Tongue (tissue), 2 donors: ENCODE measurements around the gene SPAG16. TPM values are rescaled to one million over a fixed set of nuclear protein-coding genes. Genes with fewer than 3 reads are reported as not detected.
"Not testable (repeated sequence)": the region's sequence is repeated elsewhere in the genome, so short reads cannot be mapped to it uniquely, and the experiment has no call there.

Experiments used
- DNase-seq: peaks from one replicate; pipeline ENCODE4 v3.0.0-alpha.2; 2015
- total RNA-seq: library from RNA; depleted of rRNA; stranded (reverse); fragments of >200 nt; gene quantifications from one replicate; pipeline ENCODE4 v1.2.3, GENCODE V29; 2014

The SPAG16 gene
- total RNA-seq, 1 donor from 2014 or later: 32.6 TPM

DNA sequence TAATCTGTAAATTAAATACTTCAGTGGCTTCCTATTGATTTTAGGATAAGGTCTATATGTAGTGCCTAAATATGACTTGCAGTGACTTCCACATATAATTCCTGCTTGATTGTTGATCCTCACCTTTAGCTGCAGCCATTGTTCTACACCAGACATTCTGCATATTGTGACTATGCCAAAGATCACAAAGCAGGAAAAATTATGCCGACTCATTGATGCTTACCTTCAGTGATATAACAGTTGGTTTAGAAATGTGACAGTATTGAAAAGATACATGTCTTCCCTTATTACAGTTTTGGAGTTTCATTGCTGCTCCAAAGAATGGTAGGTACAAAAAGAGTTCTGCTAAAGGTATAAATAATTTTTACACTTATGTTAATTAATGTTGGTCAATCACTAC is 12.3 kb upstream of the SPAG16 start:
- DNase-seq: no peak

DNA sequence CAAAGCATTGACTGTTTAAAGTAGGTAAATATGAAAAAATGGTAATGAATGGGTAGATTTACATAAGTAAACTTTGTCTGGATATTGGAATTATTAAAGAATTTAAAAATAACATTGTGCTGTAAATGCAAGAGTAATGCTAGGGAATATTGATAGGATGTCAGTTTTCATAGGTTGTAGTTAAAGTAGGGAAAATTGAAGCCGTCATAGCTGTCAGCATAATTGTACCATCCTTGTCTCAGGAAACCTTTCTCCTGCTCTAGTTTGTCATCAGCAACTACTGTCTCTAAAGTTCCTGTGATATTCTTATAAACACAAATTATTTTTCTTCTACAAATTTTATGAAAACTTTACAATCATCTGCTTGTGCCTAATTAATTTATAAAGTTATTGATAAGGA is 10.1 kb upstream of the SPAG16 start:
- no peak for DNase-seq

DNA sequence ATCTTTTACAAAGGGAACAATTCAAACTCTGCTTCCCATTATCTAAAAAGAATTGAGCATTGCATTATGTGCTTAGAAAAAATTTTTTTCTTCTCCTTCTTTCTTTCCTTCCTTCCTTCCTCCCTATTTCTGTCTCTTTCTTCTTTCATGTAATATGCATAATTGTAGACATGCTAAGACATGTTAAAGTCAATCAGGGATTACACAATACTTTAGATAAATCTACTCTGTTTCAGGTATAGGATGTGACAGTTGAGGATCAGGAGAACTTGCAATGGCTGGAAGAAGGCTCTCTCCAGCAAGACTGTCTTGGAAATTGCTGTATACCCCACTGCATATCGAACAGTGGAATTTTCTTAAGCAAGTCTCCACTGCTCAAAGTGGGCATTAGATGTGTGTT is 9.0 kb upstream of the SPAG16 start:
- no peak for DNase-seq

DNA sequence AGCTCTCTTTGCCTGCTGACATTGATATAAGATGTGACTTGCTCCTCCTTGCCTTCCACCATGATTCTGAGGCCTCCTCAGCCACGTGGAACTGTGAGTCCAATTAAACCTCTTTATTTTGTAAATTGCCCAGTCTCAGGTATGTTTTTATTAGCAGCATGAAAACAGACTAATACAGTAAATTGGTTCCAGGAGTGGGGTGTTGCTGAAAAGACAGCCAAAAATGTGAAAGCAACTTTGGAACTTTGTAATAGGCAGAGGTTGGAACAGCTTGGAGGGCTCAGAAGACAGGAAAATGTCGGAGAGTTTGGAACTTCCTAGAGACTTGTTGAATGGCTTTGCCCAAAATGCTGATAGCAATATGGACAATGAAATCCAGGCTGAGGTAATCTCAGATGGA is 7.1 kb upstream of the SPAG16 start:
- not testable (repeated sequence) for DNase-seq

DNA sequence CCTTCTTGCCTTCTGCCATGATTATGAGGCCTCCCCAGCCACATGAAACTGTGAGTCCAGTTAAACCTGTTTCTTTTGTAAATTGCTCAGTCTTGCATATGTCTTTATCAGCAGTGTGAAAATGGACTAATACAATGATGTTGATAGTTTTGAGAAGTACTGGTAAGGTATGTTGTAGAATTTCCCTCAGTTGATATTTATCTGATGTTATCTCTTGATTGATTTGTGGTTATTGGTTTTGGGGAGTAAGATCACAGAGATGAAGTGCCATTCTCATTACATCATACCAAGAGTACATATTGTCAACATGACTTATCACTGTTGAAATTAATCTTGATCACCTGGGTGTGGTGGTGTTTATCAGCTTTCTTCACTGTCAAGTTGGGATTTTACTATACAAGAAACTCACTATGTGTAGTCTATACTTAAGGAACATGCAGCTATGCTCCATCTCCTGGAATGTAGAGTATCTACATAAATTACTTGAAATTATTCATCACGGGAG is 5.1 kb upstream of the SPAG16 start:
- DNase-seq: no peak

DNA sequence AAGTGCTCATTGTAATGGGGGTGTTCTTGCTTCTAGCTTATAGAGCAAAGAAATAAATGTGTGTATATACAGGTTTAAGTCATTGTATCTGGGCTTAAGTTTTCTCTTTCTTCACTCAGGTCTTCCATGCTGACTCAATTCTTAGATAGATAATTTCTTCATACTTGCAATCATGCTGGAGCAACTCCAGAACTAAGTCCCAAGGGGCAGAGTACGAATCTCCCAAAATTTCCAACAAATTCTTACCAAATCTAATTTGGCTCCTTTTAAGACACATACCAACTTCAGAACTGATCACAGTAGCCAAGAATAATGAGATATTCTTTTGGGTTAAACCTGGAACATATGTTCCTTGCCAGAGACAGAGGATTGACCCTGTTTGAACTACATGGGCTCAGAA is 4.3 kb upstream of the SPAG16 start:
- DNase-seq: no peak

DNA sequence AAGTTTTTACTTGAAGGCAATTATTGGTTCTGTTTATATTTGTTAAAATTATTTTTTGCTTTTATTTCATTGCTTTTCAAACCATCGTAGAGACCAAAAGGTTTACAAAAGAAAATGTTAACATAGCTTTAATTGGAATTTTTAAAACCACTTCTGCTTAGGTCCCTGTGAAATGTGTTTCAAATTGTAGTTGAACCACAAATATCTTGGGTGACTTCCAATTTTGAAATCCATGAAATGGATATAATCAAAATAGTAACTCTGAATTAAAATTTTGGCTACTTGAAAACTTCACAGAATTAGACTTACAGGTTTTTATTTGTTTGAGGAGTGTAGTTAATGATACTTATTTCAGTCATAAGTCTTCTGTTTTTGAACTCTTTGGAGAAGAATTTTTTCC is 3.1 kb upstream of the SPAG16 start:
- no peak for DNase-seq

DNA sequence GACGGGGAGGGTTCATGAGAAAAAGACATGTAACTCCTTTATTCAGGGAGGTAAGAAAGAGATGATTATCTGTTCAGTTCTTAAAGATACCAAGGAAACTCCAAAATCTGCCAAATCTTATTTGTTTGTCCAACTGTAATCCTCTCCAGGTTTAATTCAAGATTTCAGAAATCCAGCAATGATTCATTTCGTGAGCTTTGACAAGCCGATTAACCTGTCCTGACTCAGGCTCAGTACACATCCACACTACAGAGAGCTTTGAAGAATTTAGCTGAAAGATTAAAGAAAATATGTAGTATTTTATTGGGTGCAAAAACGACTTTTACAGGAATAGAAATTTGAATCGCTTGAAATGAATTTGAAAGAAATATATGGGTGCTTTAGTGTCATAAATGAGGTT is 1.1 kb downstream of the SPAG16 start:
- no peak for DNase-seq

DNA sequence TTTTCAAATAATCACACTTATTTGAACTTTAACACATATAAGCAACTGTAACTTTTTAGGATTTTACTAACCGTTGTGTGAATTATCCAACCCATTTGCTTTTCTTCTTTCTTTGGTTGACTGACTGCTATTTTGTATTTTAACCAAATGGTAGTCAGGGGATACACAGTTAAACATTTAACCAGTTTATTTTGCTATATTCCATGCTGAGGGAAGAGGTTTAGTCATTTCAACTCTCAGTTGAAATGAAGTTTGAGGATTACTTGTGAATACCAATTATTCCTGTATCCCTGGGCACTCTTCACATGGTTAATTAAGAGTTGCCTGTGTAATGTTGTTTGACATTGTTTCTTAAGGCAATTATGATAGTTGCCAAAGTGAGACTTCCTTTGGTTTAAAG is 1.9 kb downstream of the SPAG16 start:
- no peak for DNase-seq

DNA sequence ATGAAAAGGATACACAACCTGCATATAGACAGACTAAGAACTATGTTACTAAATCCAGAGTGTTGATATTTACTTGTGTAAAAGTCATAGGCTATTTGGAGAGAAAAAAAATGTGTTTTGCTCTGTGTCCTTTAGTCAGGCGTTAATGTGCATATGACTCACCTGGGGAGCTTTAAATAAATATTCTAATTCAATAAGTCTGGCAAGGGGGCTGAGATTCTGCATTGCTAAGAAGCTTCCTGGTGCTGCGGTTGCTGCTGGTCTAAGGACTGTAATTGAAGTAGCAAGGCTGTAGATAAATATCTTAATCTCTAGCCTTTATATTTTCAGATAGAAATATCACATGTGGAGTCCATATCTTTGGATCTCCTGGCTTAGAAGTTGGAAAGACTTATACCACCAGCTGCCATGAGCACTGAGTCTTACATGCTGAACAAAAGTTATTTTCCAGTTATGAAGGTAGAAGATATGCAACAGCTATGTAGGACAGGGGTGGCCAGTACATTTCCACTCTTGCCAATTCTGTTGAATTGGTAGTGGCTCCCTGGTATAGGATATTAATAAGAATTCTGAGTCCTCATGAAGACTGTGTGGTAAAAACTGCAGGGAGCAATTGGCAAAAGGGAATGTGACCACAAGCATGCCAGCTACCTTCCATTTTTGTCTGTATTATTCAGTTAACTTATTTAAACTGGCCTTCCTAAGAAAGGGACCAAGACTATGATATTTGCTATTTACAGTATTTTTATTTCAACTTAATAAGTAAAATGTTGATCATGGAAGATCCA is 4.8 kb downstream of the SPAG16 start:
- no peak for DNase-seq

DNA sequence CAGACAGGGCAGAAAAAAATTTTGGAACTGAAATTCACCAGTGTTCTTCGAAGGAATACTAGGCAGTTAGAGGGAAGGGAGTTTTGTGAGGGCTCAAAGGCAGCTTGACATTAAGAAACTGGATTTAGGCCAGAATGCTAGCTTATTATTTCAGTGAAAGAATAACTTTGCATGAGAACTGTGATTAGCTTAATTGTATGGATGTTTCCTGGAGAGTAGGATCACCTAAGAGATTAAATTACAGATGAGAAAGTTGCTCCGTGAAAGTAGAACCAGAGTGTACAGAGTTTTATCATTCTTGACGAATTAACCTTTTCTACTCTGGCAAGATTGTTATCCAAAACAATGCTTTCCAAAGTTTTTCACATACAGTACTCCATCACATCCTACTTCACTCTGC is 6.2 kb downstream of the SPAG16 start:
- no peak for DNase-seq

DNA sequence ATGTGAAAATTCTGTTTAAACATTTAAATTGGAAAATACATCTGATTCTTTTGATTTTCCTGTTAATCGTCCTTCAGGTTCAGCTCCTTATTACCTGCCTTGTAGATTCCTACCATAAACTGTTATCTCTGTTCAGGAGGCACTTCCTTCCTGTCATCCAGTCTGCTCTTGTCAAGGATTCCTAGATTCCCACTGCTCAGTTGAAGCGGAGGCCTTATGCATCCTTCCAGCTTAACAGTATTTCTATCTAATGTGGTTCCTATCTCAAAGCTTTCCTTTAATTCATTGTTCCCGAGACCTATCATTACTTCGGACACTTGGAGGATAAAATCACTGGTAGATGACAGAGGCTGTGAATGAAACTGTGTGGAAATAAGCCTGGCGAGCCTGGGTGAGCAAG is 12.0 kb downstream of the SPAG16 start:
- DNase-seq: no peak

DNA sequence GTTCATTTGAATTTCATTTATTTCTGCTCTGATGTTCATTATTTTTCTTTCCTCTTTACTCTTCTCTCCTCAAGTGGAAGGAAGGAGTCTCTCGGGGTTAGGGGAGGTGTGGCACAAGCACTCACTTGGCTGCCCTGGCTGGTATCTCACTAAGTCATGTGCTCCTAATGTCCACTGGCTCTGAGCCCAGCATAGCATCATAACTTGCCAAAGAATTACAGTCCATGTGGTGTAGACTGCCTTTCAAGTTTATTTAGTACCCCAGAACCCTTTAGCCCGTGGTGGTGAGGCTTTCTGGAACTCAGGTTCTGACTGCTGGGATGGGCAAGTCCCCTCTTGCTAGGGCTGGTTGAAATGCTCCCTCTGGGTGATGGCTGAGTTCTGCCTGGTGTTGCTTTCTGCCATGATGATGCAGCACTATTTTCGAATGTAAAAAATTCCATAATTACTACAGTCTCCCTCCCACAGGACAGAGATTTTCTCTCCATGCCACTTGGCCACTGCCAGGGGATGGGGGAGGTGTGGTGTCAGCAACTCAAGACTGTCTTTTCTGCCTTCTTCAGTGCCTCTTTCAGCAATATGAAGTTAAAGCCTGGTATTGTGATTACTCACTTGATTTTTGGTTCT is 22.2 kb downstream of the SPAG16 start:
- DNase-seq: peak; percentile 10

DNA sequence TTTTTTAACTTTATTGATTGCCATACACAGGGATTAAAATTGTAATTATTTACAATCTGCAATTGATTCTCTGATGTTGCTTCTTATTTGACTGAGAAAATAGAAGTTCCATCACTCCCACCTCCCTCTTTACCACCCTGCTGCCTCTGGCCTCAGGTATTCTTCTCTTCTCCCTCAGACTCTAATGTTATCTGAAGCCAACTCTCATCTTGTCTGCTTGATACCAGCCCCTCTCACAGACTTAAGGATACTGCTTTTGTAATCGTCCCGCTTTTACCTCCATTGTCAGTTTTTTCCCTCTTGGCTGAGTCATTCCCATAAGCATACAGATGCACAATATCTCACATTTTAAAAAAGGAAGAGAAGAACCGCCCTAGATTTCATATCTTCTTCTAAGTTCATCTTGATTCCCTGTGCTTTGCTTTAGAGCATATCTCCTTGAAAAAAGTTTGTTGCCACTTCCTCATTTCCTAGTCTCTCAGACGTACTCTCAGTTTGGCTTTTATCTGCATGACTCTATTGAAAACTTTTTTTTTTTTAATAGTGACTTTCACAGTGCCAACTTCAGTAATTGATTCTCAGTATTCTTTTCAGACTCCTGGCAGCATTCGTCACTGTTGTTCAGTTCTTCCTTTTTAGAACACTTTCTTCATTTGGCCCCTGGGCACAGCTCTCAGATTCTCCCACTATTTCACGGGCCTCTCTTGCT is 31.1 kb downstream of the SPAG16 start:
- no peak for DNase-seq

DNA sequence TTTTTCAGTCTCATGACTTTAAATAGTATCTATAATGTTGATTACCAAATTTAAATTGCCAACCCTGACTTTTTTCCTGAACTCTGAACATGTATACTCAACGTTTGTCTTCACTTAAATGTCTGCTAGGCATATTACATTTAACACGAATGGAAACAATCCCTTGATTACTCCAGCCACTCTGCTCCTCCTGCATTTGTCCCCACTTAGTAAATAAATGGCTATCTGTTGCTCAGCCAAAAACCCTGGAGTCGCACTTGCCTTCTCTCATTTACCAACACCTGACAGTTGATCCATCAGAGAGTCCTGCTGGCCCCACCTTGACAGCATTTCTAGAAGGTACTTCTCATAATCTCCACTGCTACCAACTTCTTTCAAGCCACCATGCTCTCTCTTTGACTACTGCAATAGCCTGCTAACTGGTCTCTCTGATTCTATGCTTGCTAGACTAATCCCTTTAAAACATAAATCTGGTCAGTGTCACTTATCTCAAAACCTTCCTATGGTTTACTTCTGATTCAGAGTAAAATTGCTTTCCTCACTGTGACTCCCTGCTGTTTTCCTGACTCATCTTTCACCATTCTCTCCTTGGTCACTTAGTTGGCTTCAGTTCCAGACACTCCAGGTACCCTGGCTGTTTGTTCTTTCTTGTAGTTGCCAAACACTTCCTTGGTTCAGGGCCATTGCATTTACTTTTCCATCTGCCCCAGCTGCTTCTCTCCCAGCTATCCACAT is 31.9 kb downstream of the SPAG16 start:
- DNase-seq: no peak

DNA sequence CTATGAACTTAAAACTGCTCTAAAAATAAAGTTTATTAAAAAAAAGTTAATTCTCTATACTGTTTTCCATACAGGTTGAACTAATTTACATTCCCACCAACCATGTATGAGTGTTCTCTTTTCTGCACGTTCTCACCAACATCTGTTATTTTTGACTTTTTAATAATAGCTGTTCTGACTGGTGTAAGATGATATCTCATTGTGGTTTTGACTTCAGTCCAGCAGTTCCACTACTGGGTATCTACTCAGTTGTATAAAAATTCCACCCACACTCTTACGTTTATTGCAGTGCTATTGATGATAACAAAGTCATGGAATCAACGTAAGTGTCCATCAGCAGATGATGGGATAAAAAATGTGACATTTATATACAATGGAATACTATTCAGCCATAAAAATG is 33.7 kb downstream of the SPAG16 start:
- no peak for DNase-seq

DNA sequence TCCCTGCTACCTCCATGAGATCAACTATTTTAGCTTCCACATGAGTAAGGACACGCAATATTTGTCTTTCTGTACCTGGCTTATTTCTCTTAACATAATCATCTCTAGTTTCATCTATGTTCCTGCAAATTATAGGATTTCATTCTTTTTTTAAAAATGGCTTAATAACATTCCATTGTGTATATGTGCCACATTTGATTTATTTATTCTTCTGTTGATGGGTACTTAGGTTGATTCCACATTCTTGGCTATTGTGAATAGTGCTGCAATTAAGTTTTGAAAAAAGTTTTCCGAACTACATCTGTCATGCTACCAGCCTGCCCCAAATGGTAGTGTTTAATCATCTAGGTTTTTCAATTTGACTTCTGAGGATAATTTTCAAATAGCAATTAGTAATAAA is 36.3 kb downstream of the SPAG16 start:
- no peak for DNase-seq

DNA sequence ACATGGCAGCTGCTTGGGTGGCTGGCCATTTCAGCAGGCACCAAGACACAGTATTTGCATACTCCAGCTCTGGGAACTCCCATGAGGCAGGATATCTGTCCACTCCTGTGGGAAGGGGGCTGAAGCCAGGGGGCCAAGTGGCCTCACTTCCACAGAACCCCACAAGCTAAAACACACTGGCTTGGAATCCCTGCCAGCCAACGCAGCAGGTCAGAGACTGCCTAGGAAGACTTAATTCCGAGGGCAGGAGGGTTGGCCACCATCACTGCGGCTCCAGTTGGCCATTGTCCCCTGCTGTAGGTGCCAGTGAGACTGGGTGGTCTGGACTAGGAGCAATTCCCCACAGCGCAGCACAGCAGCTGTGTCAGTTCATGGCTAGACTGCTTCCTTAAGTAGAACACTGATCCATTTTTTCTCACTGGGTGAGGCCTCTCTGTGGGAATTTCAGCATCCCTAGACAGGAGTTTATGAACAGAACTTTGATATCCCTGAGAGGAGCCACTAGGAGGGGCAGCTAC is 52.0 kb downstream of the SPAG16 start:
- DNase-seq: no peak

DNA sequence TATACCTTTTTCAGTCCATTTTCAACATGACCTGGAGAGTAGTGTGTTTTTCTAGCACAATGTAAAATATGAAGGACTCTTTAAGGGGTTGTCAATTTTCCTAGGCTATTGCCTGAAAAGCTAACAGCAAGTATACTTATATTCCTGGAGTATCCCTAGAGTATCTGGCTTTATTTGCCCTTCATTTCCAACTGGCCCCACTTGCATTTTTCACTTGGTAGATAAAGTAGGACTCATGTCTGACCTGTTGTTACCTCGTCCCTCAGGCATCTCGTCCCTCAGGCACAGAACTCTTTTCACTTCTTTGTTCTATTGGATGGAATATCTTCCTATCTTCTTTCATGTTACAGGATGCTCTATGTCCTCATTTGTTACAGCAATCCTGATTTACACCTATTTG is 69.2 kb downstream of the SPAG16 start:
- no peak for DNase-seq

DNA sequence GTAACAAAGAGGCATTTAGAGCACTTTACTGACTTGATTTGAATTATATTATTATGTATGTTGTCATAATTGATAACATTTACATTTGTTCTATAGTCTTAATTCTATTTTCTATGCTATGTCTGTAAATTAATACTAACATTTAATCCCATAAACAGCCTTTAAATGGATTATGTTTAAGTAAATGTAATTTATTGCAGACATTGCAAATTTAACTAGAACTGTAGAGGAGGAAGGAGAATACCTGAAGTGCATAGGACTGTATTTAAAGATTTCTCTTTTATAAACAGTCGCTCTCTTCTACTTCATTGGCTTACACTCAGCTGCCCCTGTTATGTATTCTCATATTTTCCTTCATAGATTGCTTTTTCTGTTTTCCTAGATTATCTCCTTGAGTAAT is 92.4 kb downstream of the SPAG16 start:
- no peak for DNase-seq

DNA sequence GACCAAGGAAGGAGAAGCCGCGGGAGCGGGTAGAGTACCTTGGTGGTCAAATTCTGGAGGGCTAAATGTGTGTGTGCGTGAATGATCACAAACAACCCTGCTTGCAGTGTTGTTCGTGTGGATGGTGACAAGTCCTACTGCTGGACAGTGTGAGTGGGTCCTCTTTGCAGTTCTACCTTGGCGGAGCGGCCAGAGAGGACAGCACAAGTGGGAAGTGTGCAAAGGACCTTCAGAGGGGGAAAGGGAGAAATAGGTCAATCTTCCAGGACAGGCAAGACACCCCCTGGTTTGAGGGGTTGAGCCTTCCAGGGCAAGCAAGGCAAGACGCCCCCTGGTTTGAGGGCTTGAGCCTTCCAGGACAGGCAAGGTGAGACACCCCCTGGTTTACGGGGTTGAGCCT is 122.8 kb downstream of the SPAG16 start:
- not testable (repeated sequence) for DNase-seq

DNA sequence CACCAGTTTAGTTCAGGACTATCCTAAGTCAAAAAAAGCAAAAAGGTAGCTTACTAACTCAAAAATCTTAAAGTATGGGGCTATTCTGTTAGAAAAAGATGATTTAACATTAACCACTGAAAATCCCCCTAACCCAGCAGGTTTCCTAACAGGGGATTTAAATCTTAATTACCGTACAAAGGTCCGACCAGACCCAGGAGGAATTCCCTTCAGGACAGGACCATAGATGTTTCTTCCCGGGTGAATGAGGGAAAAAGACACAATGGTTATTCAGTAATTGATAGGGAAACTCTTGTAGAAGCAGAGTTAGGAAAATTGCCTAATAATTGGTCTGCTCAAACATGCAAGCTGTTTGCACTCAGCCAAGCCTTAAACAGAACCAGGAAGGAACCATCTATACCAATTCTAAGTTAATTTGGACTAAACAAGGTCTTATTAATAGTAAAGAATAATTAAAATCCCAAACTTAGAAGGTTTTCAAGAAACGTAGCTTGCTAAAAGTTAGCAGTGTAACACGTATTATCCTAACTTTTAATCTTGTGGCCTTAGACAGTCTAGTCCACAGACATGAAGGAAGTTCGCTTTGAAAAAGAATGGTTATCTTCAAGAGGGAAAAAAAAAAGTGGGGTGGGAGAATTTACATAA is 124.3 kb downstream of the SPAG16 start:
- DNase-seq: not testable (repeated sequence)
